ENCODE measurements around the gene SERTAD3.

Gene SERTAD3

DNA sequence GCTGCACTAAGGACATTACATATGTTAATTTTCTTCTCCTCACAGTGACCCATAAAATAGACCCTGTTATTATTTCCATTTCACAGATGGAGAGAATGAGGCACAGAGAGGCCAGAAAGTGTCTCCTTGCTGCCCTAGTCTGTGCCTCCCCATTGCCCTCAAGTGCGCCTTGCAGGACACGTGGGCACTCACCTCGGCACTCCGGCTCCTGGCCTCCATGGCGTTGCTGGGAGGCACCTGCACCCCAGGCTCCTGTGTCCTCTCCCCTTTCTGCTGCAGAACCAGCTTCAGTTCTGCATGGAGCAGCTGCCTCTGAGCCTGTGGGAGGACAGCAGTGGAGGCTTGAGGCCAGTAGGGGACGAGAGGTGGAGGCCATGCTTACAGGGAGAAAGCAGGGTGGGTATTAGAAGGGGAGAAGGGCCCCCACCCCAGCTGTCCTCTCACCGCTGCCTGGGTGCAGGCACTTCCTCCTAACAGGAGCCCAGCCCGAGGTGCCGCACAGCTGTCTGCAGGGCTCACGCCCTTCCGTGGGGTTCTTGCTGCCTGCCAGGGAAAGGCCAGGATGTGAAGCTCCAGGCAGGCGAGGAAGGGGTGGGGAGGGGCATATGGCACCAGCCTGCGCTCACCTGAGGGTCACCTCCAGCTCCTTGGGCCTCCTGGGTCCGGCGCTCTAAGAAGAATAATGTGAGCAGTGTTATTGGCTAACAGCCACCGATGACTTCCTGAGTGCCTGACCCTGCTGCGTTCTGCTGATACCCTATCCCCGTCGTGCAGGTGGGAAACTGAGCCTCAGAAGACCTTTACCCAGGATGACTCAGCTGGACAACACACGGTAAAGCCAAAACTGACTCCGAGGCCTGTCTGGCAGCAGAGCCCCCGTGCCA, 36.2 kb downstream of the SERTAD3 start:
- DNase-seq: no peak

DNA sequence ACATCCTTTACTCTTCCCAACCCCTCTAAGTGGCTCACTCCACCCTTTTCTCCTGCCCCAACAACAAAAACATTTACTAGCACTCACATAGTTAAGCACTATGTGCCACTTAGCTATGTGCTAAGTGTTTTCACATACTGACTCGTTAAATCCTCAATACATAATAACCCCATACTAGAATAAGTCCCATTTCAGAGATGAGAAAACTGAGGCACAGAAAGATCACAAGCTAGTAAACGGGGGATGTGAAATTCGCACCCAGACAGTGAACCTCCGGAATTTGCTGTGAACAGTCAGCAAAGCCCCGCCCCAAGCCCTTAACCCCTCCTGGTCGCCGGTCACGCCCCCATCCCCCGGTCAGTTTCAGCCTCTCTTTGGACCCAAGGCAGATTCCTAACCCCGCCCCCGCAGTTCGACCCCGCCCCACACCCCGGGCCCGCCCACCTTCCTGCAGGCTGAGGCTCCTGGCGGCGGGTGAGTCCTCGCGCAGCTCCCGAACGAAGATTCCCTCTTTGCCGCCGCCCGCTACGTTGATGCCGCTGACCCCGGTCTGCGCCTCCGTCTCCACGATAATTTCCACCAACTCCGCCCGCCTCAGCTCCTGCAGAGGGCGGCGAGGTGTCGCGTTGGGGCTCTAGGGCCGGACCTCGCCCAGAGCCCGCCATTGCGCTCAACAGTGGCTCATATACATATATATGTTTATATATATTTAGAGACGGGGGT, 40.7 kb downstream of the SERTAD3 start:
- peak; percentile 85 for DNase-seq

DNA sequence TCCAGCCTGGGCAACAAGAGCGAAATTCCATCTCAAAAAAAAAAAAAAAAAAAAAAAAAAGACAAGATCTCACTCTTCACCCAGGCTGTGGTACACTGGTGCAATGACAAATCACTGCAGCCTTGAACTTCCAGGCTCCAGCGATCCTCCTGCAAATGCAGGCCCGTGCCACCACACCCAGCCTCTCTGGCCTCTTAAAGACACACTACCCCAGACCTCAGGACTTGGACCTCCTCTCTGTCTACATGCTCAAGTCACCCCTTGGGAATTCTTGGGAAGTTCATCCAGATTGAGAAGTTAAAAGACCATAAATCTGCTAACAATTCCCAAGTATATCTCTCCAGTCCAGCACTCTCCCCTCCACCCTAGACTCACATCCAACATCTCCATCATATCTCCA, 43.6 kb downstream of the SERTAD3 start:
- DNase-seq: no peak

DNA sequence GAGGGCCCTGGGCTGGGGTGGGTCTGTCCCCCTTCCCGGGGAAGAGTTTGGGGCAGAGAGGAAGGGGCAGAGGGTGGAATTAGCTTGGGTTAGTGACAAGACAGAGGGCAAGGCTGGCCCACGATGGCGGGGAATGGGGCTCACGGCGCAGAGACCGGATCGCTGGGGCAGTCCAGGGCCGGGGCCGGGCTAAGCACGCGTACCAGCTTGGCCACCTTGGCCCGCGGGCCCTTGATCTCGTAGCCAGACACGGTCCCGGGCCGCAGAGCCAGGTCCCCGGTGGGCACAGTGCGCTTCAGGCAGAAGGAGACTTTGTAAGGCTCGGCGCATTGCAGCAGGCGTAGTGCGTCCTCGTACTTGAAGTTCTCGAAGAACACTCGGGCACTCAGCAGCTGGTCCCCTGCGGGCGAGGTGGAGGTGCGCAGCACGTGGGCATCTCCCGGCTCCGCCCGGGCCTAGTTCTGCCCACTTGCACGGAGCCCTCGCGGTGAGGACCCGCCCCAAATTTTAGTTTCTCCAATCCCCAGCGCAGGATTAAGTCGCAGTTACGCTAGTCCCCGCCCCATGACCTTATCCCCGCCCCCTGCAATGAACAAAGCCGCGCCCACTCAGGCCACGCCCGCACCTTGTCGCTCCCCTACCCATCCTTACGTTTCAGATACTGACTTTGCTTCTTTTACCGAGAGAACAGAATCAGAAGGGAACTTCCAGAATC, 45.6 kb downstream of the SERTAD3 start:
- peak; percentile 85 for DNase-seq

DNA sequence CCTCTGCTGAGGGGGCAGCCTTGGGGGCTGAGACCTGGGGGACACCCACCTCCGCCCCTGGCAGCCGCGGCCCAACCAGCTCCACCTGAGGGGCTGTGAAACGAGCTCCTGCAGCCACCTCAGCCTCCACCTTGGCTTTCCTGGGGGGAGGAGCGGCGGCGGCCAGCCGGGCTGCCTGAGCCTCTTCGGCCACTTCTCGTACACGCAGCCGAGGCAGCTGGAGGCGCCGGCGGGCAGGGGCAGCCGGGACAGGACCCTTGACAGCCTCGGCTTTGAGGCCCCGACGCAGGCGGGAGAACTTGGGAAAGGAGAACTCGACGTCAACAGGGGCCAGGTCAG, 46.6 kb downstream of the SERTAD3 start:
- DNase-seq: no peak

DNA sequence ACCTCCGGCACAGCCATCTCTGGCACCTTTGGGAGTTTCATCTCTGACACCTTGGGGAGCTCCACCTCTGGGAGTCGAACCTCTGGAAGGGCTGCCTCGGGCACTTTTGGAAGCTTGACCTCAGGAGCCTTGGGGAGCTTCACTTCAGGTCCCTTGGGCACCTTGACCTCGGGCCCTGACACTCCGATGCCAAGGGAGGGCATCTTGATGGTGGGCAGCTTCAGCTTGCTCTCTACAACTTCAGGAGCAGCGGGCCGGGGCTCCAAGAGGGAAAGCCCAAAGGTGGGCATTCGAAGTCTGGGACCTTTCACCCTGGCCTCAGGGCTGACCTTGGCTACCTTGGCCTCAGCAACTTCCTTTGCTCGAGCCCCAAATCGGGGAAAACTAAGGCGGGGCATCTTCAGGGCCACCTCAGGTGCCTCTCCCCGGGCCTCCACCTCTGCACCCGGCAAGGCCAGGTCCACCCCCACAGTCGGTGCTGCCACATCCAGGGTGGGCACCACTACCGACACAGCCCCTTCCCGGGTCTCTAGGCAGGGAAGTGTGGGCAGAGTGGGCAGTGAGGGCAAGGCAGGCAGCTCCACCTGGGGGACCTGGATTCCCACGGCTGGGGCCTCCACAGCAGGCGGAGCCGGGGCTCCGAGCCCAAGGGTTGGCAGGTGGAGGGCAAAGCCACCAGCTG, 47.1 kb downstream of the SERTAD3 start:
- DNase-seq: no peak

DNA sequence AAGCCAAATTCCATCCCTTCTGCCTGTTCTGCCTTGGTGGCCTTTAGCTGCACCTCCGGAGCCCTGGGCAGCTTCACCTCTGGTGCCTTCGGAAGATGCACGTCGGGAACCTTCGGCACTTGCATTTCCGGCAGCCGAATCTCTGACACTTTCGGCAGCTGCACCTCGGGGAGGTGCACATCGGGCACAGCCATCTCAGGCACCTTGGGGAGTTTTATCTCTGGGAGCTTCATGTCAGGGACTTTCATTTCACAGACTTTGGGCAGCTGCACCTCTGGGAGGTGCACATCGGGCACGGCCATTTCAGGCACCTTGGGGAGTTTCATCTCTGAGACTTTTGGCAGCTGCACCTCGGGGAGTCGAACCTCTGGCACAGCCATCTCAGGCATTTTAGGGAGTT, 48.2 kb downstream of the SERTAD3 start:
- no peak for DNase-seq

DNA sequence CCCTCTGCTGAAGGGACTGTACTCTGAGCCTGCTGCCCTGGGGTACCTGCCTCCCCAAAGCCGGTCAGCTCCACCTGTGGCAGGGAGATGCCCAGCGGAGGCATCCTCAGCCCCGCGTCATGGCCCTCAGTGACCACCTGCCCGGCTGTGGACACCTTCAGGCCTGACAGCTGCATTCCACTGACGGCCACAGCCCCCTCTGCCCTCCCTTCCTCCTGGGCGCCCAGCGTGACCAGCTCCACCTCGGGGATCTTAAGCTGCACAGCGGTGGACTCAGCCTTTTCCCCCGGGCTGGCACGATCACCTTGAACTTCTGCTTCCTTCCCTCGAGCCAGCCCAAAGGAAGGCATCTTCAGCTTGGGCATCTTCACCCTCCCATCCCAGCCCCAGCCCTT, 49.3 kb downstream of the SERTAD3 start:
- DNase-seq: no peak

DNA sequence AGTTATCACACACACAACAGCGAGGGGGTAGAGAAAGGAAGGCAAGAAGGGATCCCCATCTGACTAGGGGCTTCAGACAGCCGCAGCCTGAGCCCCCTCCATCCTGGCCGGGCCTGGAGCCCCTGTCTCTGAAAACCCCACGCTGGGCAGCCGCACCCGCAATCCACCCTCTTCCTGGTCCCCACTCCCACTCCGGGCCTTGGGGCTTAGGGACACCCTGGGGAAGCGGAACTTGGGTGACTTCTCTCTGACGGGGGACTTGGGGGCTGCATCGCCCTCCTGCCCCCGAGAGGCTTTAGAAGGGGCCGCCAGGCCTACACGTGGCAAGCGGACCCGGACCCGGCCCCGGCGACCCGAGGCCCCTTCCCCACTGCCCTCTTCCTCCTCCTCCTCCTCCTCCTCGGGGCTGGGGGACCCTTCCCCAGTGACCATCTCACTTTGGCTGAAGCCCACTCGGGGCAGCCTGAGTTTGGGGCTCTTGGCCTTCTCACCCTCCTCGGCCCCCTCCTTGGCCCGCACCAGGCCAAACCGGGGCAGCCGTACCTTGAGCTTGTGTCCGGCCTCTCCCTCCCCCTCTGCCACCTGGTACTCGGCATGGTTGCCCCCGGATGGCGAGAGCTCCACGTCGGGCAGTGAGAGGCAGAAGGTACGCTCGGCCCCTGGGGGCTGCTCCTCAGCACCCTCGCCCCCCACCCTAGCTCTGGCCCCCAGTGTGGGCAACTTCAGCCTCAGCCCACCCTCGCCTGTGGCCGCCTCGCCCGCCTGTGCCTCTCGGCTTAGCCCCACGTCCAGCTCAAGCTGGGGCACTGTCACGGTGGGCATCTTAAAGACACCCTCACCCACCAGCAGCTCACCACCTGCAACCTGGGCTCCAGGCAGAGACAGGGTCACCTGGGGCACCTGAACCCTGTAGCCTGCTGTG, 50.0 kb downstream of the SERTAD3 start:
- DNase-seq: no peak

DNA sequence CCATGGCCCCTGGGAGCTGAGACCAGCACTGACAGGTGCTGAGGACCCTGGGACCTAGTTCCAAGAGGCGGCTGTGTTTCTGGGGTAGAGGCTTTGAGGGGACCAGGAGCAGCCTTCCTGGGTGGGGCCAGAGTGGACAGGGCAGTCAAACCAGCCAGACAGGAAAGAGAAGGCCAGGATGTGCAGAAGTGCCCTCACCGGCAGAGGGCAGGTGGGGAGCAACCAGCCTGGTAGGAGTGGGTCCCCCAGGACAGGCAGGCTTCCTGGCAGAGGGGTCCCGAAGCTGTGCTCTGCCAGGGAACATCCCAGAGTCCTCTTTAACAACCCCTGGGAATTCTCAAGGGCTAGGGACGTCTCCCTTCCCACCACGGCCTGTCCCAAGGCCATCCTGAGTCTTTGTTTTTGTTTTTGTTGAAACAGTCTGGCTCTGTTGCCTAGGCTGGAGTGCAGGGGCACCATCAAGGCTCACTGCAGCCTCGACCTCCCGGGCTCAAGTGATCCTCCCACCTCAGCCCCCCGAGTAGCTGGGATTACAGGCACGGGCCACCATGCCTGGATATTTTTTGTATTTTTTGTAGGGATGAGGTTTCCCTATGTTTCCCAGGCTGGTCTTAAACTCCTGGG, 51.1 kb downstream of the SERTAD3 start:
- no peak for DNase-seq

DNA sequence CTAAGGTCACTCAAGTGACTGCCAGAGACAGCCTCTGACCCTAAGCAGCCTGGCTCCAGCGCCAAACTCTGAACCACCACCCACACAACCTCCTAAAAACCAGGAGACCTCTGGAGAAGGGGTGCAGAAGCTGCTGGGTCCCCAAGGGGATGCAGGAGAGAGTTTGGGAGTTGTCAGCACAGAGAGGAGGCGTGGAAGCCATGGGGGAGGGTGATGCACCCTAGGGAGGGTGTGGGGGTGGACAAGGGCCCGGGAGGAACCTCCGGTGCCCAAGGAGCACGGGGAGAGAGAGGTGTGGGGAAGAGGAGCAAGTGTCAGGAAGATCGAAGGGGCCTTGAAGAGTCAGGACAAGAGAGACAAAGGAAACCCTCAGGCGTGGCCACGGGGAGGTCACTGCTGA, 52.0 kb downstream of the SERTAD3 start:
- DNase-seq: no peak
